ENCODE data around the gene WDFY3. TPM values are rescaled to one million over a fixed set of nuclear protein-coding genes. Genes with fewer than 3 reads are reported as not detected.

WDFY3 gene
- total RNA-seq, 1 experiment from 2014 or later, result 19.2 TPM

DNA sequence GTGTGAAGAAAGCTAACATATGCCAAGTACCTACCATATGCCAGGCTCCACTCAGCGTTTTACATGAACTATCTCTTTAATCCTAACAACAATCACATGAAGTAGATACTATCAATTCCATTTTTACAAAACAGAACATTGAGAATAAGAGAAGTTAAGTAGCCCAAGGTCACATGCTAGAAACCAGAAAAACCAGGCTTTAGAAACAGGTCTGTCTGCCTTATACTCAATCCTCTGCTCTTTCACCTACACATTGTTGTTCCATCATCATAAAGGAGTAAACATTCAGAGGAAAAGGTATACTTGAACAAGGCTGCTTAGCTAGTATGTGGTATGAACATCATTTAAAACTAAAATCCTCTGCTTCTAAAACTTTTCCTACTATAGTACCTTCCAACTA lies 42.1 kb downstream of the WDFY3 start:
- DNase-seq (ENCODE audit: low read depth, low spot score), result no peak
- in situ Hi-C loops (cut with HindIII; ENCODE audit: low pct_unique_long_range_greater_than_20kb, low sequenced_read_pairs), result no loop called here

DNA sequence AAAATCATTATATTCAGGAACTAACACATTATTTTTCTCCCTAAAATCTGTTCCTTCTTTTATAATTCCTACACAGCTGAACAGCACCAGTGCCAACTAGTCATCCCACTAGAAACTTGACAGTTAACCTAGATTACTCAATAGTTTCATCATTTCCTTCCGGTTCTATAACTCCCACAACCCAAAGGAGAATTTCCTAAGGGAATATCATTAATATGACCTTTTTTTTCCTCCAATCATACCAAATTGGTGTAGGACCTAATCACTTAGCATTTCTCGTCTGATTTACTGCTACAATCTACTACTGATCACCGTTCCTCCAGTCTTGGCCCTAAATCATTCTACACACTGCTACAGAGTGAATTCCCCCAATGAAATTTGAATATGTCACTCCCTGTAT lies 45.9 kb downstream of the WDFY3 start:
- no peak for DNase-seq (ENCODE audit: low read depth, low spot score)
- in situ Hi-C loops (cut with HindIII; ENCODE audit: low pct_unique_long_range_greater_than_20kb, low sequenced_read_pairs), result no loop called here

DNA sequence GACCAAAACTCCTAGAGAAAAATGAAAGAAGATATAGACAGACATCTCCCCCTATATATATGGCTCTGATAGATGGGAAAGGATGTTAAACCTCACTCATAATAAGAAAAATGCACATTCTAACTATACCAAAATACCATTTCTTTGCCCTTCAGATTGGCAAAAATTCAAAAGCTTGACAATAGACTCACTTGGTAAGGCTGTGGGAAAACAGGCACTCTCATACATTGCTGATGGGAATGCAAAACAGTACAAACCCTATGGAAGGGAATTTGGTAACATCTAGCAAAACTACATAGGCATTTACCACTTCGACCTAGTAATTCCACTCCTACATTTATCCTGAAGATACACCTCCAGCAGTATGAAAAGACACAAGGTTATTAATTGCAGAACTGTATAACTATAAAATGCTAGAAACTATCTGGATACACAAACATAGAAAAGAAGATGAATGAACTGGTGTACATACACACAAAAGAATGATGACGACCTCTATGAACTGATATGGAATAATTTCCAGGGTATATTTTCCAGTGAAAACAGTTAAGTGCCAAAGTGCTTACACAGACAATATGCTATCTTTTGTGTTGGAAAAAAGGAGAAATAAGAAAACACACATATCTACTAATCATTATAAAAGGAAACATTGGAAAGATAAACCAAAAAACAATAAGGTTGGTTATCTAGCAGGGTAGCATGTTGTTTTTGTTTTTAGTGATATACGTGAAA lies 48.5 kb downstream of the WDFY3 start:
- in situ Hi-C loops (cut with HindIII; ENCODE audit: low pct_unique_long_range_greater_than_20kb, low sequenced_read_pairs), result no loop called here
- no peak for DNase-seq (ENCODE audit: low read depth, low spot score)

DNA sequence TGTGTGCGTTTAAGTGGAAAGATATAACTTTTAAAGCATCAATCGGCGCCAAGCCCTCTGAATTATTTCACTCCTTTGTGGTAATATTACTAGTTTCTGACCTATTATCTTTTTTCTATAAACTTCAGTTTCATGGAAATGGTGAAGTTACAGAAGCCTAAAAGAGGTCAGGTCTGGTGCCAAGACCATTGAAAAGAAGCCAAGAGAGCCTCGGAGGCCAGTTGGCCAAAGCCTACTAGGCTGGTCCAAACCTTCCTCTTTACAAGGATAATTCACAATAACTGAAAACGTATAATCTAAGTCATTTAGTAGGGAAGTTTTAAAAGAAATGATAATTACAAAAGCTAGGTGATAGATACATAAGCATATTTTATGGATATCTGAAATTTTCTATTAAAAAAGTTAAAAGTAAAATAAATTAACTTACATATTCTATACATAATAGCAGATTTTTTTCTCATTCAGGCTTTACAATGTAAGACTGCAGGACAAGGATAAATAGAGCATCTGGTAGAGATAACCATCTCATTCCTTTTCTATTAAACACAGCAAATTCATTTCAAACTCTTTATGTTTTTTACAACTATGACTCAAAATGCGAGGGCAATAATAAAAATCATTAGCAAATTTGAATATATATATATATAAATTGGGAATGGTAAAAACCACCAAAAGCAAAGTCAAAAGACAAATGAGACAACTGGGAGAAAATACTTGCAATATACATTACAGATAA lies 49.2 kb downstream of the WDFY3 start:
- DNase-seq (ENCODE audit: low read depth, low spot score), result no peak
- in situ Hi-C loops (cut with HindIII; ENCODE audit: low pct_unique_long_range_greater_than_20kb, low sequenced_read_pairs), result no loop called here

DNA sequence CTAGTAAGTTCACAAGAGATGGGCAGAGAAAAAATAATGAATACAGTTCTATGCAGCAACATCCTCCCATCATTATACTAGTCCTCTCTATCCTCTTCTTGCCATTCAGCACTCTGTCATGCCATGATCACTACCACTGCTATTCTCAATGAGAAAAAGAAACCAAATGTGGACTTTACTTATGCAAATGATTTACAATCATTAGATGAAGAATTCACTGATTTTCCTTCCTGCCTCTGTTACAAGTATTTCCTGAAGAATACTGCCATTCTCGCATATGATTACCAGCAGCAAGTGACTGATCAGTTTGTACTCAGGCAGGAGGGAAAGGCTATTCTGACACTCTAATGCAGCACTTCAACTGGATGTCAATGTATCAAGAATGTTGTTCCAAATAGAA lies 50.3 kb downstream of the WDFY3 start:
- in situ Hi-C loops (cut with HindIII; ENCODE audit: low pct_unique_long_range_greater_than_20kb, low sequenced_read_pairs), result no loop called here

DNA sequence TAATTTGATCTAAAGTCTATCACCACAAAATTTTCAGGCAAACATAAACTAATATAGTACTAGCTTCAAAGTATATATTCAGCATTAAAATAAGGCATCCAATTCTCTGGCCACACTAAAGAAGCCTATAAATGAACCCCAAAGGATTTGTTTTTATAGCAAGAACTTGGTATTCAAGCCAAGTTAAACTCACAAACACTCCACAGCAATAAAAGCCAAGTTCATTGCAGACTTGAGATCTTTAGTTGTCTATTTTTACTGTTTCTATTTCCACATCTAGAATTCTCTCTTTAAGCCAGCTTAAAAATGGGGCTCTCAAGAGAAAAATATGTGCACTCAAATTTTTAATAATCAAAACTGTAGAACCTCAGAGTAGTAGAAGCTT lies 51.1 kb downstream of the WDFY3 start:
- in situ Hi-C loops (cut with HindIII; ENCODE audit: low pct_unique_long_range_greater_than_20kb, low sequenced_read_pairs), result no loop called here

More for the DNA sequence above, 50.3 kb downstream of the WDFY3 start:
- no peak for DNase-seq (ENCODE audit: low read depth, low spot score)

GRCh38 chr4:84914686-84915395 lies 51.6 kb downstream of the WDFY3 start:
- in situ Hi-C loops (cut with HindIII; ENCODE audit: low pct_unique_long_range_greater_than_20kb, low sequenced_read_pairs), result no loop called here
- no peak for DNase-seq (ENCODE audit: low read depth, low spot score)

More for the DNA sequence above, 51.1 kb downstream of the WDFY3 start:
- DNase-seq (ENCODE audit: low read depth, low spot score), result no peak

GRCh38 chr4:84913176-84913575 lies 53.3 kb downstream of the WDFY3 start:
- no peak for DNase-seq (ENCODE audit: low read depth, low spot score)
- in situ Hi-C loops (cut with HindIII; ENCODE audit: low pct_unique_long_range_greater_than_20kb, low sequenced_read_pairs), result no loop called here

- in situ Hi-C loops (cut with HindIII; ENCODE audit: low pct_unique_long_range_greater_than_20kb, low sequenced_read_pairs), result no loop called here
- no peak for DNase-seq (ENCODE audit: low read depth, low spot score)
Observed at GRCh38 chr4:84912741-84913140, 53.7 kb downstream of the WDFY3 start.

DNA sequence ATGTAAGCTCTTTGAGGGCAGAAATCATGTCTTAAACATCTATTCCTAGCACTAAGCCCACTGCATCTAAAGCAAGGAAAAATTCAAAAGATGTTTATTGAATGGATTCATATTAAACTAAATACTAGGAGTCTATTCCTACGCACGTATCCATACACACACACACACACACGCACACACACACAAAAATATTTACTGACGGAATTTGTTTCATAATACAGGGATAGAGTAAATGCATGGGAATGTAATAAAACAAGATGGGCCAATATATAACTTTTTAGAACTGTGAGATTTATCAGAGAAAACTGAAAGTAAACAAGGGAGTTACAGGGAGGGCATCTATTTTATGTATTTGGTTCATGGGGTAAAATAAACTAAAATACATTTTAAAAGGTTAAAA lies 57.6 kb downstream of the WDFY3 start:
- in situ Hi-C loops (cut with HindIII; ENCODE audit: low pct_unique_long_range_greater_than_20kb, low sequenced_read_pairs), result no loop called here
- no peak for DNase-seq (ENCODE audit: low read depth, low spot score)

DNA sequence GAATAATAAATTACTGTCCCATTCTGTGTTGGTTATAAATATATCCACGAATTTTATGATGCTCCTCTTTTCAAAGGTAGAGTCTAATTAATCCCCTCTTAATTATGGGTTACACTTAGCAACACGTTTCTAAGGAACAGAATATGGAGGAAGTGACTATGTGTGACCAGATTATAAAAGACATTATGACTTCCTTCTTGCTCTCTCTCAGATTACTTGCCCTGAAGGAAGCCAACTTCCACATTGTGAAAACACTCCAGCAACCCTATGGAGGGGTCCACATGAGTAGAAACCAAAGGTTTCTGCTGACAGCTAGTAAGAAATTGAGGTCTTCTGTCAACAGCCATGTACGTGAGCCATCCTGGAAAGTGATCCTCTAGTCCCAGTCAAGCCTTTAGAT lies 59.3 kb downstream of the WDFY3 start:
- no peak for DNase-seq (ENCODE audit: low read depth, low spot score)
- in situ Hi-C loops (cut with HindIII; ENCODE audit: low pct_unique_long_range_greater_than_20kb, low sequenced_read_pairs), result no loop called here

- in situ Hi-C loops (cut with HindIII; ENCODE audit: low pct_unique_long_range_greater_than_20kb, low sequenced_read_pairs), result no loop called here
- no peak for DNase-seq (ENCODE audit: low read depth, low spot score)
Observed at GRCh38 chr4:84905646-84906045, 60.8 kb downstream of the WDFY3 start.

DNA sequence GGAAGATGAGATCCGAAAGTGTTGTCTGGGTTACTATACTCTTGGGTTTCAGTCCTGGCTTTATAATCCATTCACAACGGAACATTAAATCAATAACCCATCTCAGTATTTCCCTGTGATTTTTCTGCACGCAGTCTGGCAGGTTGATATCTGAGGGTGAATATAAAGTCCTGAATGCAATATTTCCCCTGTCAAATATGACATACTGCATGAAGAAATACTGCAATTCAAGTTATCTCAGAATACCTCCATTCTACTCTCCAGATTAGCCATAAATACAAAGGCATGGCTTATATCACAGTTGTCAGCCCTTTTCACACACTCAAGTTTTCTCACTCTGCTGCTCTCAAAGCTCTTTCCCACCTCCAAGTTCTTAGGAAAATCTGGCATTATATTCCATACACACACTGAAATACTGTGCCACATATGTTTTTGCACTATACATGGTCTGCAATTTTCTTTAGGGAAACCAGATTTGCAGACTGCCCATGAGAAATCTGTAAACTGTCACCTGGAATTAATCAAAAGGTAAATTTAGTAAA lies 64.7 kb downstream of the WDFY3 start:
- DNase-seq (ENCODE audit: low read depth, low spot score), result no peak
- in situ Hi-C loops (cut with HindIII; ENCODE audit: low pct_unique_long_range_greater_than_20kb, low sequenced_read_pairs), result no loop called here

DNA sequence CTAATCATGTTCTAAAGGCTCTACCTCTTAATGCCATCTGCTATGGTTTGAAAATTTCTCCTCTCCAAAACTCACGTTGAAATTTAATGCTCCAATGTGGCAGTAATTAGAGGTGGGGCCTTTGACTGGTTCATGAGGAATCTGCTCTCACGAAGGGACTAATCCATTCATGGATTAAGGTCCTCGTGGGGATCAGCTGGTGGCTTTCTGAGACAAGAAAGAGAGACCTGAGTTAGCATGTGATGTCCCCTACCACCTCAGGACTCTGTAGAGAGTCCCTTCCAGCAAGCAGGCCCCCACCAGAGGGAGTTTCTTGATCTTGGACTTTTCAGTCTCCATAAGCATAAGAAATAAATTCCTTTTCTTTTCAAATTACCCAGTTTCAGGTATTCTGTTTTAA lies 65.3 kb downstream of the WDFY3 start:
- in situ Hi-C loops (cut with HindIII; ENCODE audit: low pct_unique_long_range_greater_than_20kb, low sequenced_read_pairs), result no loop called here
- DNase-seq (ENCODE audit: low read depth, low spot score), result no peak

GRCh38 chr4:84899616-84900015 lies 66.9 kb downstream of the WDFY3 start:
- DNase-seq (ENCODE audit: low read depth, low spot score), result no peak
- in situ Hi-C loops (cut with HindIII; ENCODE audit: low pct_unique_long_range_greater_than_20kb, low sequenced_read_pairs), result no loop called here

DNA sequence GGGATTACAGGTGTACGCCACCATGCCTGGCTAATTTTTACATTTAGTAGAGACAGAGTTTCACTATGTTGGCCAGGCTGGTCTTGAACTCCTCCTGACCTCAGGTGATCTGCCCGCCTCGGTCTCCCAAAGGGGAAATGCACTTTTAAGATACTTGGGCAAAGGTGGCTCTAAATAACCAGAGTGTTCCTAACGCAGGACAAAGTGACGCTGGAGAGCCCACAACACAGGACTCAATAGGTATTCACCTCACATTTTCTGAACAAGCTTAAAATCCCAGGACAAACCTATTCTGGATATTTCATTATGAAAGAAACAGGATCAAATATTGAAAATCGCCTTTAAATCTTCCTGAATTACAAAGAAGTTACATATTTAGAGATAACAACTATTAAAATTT lies 69.0 kb downstream of the WDFY3 start:
- no peak for DNase-seq (ENCODE audit: low read depth, low spot score)
- in situ Hi-C loops (cut with HindIII; ENCODE audit: low pct_unique_long_range_greater_than_20kb, low sequenced_read_pairs), result no loop called here

- in situ Hi-C loops (cut with HindIII; ENCODE audit: low pct_unique_long_range_greater_than_20kb, low sequenced_read_pairs), result no loop called here
- DNase-seq (ENCODE audit: low read depth, low spot score), result no peak
Observed at GRCh38 chr4:84895283-84895682, 71.2 kb downstream of the WDFY3 start.

DNA sequence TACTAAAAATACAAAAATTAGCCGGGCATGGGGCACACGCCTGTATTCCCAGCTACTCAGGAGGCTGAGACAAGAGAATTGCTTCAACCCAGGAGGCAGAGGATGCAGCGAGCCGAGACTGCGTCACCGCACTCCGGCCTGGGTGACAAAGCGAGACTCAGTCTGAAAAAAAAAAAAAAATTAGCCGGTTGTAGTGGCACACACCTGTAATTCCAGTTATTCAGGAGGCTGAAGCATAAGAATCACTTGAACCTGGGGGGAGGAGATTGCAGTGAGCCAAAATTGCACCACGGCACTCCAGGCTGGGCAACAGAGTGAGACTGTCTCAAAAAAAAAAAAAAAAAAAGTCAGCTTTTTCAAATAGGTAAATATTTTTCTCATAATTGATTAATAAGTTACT lies 71.9 kb downstream of the WDFY3 start:
- in situ Hi-C loops (cut with HindIII; ENCODE audit: low pct_unique_long_range_greater_than_20kb, low sequenced_read_pairs), result no loop called here
- no peak for DNase-seq (ENCODE audit: low read depth, low spot score)
